ENCODE measurements around the gene FOXD2.

Gene FOXD2

GRCh38 chr1:47437447-47438164, at the start of gene FOXD2:
FOXD2 (plus strand) TSS chr1:47438044; CDS start chr1:47438136, 92 bp downstream.
- DNase-seq = peak; percentile 89

- DNase-seq = peak; percentile 75
Observed at GRCh38 chr1:47388891-47389238, 49.0 kb upstream of the FOXD2 start.

- no peak for DNase-seq
Observed at GRCh38 chr1:47389731-47390130, 48.1 kb upstream of the FOXD2 start.

GRCh38 chr1:47390843-47391242, 47.0 kb upstream of the FOXD2 start:
- DNase-seq = no peak

GRCh38 chr1:47393141-47393540, 44.7 kb upstream of the FOXD2 start:
- no peak for DNase-seq

GRCh38 chr1:47395433-47395832, 42.4 kb upstream of the FOXD2 start:
- no peak for DNase-seq

GRCh38 chr1:47396671-47397196, 41.1 kb upstream of the FOXD2 start:
- no peak for DNase-seq

- no peak for DNase-seq
Observed at GRCh38 chr1:47399138-47399845, 38.6 kb upstream of the FOXD2 start.

GRCh38 chr1:47399846-47400155, 38.0 kb upstream of the FOXD2 start:
- no peak for DNase-seq

- DNase-seq = no peak
Observed at GRCh38 chr1:47401761-47402160, 36.1 kb upstream of the FOXD2 start.

GRCh38 chr1:47402591-47402990, 35.3 kb upstream of the FOXD2 start:
- no peak for DNase-seq

GRCh38 chr1:47403321-47403910, 34.4 kb upstream of the FOXD2 start:
- DNase-seq = no peak

- no peak for DNase-seq
Observed at GRCh38 chr1:47405697-47406096, 32.1 kb upstream of the FOXD2 start.

GRCh38 chr1:47406966-47407365, 30.9 kb upstream of the FOXD2 start:
- DNase-seq = no peak

GRCh38 chr1:47407481-47407880, 30.4 kb upstream of the FOXD2 start:
- no peak for DNase-seq

GRCh38 chr1:47409311-47410067, 28.4 kb upstream of the FOXD2 start:
- DNase-seq = peak; percentile 47

- DNase-seq = no peak
Observed at GRCh38 chr1:47410068-47410455, 27.8 kb upstream of the FOXD2 start.

- DNase-seq = no peak
Observed at GRCh38 chr1:47411436-47411835, 26.4 kb upstream of the FOXD2 start.

- no peak for DNase-seq
Observed at GRCh38 chr1:47412437-47412836, 25.4 kb upstream of the FOXD2 start.

GRCh38 chr1:47415728-47416318, 22.0 kb upstream of the FOXD2 start, which contains the start of gene FOXE3:
FOXE3 (plus strand) TSS chr1:47416285; CDS start chr1:47416316, 31 bp downstream.
- no peak for DNase-seq

GRCh38 chr1:47416319-47417169, 21.3 kb upstream of the FOXD2 start:
- no peak for DNase-seq
